Effector CD8-positive, alpha-beta T cell (primary cell): Measurements from ENCODE around the gene CAMK2G.
"Not testable (repeated sequence)": the region's sequence is repeated elsewhere in the genome, so short reads cannot be mapped to it uniquely, and the experiment has no call there.

Experiments used
- DNase-seq: peaks from one replicate; lab custom pipeline; 2025; lab: John Stamatoyannopoulos, UW

The CAMK2G gene

GRCh38 chr10:73791871-73792400 is 82.4 kb downstream of the CAMK2G start:
- DNase-seq: no peak

- DNase-seq: no peak
These were observed 83.3 kb downstream of the CAMK2G start for GRCh38 chr10:73790886-73791625.

- no peak for DNase-seq
These were observed 84.7 kb downstream of the CAMK2G start for GRCh38 chr10:73789659-73790055.

GRCh38 chr10:73788864-73789658 is 85.3 kb downstream of the CAMK2G start:
- no peak for DNase-seq

- not testable (repeated sequence) for DNase-seq
These were observed 87.1 kb downstream of the CAMK2G start for GRCh38 chr10:73787031-73787800.

GRCh38 chr10:73786512-73786885 is 87.9 kb downstream of the CAMK2G start:
- no peak for DNase-seq

GRCh38 chr10:73785721-73786511 is 88.4 kb downstream of the CAMK2G start:
- peak; percentile 32 for DNase-seq

- DNase-seq: peak; percentile 89
These were observed 89.1 kb downstream of the CAMK2G start, which contains the start of gene ZSWIM8 for GRCh38 chr10:73785211-73785720. ZSWIM8 (plus strand) TSS chr10:73785606; CDS start chr10:73785879, 273 bp downstream.

- no peak for DNase-seq
These were observed 91.6 kb downstream of the CAMK2G start for GRCh38 chr10:73782749-73783085.

- DNase-seq: peak; percentile 86
These were observed 92.2 kb downstream of the CAMK2G start, which contains the start of gene CHCHD1 for GRCh38 chr10:73781879-73782748. CHCHD1 (plus strand) TSS chr10:73782048; CDS start chr10:73782076, 28 bp downstream.

- DNase-seq: no peak
These were observed 92.8 kb downstream of the CAMK2G start for GRCh38 chr10:73781548-73781878.

GRCh38 chr10:73780966-73781365 is 93.4 kb downstream of the CAMK2G start:
- DNase-seq: no peak

GRCh38 chr10:73780301-73780700 is 94.1 kb downstream of the CAMK2G start:
- DNase-seq: no peak

GRCh38 chr10:73779539-73780197 is 94.7 kb downstream of the CAMK2G start:
- DNase-seq: no peak

- DNase-seq: no peak
These were observed 95.3 kb downstream of the CAMK2G start for GRCh38 chr10:73779018-73779417.

GRCh38 chr10:73774637-73775036 is 99.7 kb downstream of the CAMK2G start:
- DNase-seq: no peak

- no peak for DNase-seq
These were observed 101.0 kb downstream of the CAMK2G start for GRCh38 chr10:73773152-73773879.

GRCh38 chr10:73772281-73773151 is 101.8 kb downstream of the CAMK2G start:
- DNase-seq: peak; percentile 57
